ENCODE results near the gene CCDC177.

The CCDC177 gene

DNA sequence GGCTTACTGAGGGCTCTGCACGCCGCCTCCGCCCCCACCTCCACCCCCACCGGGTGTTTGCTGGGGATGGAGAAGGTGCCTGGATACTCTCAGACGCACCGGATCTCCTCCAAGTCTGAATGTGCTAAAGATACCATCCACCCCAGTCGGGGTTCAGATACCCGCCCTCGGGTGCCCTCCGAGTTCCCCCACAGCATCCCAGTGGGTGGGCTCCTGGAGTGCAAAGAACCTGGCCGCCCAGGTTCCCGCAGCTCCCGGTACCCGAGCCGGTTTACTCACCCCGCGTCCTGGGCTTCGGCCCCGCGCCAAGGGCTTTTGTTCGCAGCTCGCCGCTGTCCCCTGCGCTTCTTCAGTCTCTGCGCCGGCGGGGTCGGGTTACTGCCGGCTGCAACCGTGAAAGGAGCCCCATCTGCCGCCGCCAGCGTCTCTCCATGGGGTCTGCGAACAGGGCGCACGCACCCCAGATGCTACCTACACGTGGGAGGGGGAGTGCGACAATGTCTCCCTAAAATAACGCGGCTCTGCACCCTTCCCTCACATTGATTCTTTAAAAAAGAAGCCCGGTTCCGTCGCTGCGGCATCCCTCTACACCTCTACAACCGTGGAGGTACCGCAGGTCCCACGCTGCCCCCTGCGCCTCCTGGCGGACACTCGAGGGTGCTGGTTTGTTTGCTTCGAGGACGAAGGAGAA lies at the start of gene CCDC177:
CCDC177 (minus strand) TSS at position 609 of the 691 bp plus-strand sequence. CDS start 1,249 bp downstream, outside the sequence.
- peak; percentile 56 for DNase-seq (ENCODE audit: low spot score)

DNA sequence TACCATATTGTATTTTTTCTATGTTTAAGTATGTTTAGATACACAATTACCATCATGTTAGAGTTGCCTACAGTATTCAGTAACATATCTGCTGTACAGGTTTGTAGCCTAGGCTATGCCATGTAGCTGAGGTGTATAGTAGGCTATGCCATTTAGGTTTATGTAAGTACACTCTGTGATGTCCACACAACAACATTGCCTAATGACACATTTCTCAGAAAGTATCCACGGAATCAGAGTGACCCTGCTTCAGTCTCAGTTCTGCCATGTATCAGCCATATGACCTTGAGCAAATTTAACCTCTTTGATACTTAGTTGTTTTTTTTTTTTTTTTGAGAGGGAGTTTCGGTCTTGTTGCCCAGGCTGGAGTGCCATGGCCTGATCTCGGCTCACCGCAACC lies 49.5 kb upstream of the CCDC177 start:
- no peak for DNase-seq (ENCODE audit: low spot score)

DNA sequence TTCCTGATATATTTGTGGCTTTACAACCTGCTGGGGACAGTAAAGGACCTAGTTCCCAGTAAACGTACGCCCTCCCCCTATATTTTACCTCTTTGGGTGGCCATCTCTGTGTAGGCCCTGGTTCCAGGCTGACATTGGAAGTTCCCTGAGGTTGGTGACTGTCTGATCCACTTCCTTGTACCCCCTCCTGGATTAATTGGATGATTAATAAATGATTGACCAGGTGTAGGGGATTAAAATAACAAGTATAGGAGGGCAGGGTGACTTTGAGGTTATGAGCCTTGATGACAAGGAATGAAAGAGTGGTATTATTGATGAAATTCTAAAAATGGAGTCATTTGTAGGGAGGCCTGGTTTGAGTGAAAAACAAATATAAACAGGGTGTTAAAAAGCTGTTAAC lies 46.3 kb upstream of the CCDC177 start:
- no peak for DNase-seq (ENCODE audit: low spot score)

DNA sequence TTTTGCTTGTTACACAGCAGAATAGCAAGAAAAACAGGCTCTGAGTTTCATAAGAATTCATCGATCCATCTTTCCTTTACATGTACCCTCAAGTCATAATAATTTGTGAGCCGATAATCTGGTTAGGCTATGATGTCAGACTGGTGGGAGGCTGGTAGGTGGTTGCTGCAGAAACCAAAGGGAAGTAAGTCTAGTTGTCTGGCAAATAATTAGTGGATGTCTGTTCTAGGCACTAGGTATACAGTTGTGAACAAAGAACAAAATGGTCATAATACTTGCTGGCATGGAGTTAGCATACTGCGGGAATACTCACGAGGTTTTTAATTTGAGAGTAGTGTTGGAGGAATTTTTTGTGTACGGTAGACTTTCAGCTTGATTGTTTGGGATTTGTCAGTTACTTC lies 45.5 kb upstream of the CCDC177 start:
- DNase-seq (ENCODE audit: low spot score), result peak; percentile 54

DNA sequence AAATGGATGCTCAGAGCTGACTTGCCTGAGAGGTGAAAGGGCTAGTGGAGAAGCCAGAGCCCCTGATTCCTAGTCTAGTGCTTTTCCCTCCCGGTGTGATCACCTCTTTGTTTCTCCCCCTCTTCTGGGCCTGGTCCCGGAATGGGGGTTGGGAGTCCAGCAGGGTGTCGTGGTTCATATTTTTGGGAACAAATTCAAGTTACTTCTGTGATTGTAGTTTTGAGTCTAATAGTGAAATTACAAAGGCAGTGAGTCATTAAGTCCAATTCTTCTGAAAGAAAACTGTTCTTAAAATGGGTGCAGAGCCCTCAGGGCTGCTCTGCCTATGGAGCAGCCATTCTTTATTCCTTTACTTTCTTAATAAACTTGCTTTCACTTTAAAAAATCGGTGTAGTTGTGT lies 44.3 kb upstream of the CCDC177 start:
- DNase-seq (ENCODE audit: low spot score), result no peak

DNA sequence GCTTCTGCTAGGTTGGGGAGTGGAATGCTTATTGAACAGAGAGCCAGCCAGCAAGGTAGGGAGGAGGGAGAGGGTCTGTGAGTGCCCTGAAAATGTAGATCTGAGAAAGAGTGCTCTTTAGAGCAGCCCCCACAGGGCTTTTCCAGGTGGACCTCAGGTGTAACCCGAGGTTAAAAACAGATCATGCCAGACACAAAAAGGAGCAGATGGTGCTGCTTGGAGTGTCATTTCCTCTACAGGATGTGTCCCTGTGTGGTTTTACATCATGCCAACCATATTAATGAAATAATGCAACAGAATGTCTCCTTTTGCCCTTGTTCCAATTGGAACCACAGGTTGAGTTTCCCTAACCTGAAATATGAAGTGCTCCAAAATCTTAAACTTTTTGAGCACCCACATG lies 43.1 kb upstream of the CCDC177 start:
- DNase-seq (ENCODE audit: low spot score), result no peak

DNA sequence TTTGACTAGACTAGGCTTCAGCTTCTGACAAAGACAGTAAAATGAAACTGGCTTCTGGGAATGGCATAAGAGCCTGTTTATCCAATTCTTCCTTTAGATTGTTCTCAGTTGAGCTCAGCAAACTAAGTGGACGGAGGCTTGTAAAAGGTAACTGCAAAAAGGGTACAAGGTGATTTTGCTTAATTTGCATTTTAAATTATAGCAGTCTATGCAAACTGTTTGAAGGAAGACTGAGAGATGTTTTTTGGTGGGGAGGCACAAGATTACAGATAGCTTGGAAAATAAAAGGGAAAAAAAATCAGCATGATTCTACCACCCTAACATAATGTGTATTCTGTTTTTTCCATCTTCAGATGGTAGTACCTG lies 41.7 kb upstream of the CCDC177 start:
- no peak for DNase-seq (ENCODE audit: low spot score)

DNA sequence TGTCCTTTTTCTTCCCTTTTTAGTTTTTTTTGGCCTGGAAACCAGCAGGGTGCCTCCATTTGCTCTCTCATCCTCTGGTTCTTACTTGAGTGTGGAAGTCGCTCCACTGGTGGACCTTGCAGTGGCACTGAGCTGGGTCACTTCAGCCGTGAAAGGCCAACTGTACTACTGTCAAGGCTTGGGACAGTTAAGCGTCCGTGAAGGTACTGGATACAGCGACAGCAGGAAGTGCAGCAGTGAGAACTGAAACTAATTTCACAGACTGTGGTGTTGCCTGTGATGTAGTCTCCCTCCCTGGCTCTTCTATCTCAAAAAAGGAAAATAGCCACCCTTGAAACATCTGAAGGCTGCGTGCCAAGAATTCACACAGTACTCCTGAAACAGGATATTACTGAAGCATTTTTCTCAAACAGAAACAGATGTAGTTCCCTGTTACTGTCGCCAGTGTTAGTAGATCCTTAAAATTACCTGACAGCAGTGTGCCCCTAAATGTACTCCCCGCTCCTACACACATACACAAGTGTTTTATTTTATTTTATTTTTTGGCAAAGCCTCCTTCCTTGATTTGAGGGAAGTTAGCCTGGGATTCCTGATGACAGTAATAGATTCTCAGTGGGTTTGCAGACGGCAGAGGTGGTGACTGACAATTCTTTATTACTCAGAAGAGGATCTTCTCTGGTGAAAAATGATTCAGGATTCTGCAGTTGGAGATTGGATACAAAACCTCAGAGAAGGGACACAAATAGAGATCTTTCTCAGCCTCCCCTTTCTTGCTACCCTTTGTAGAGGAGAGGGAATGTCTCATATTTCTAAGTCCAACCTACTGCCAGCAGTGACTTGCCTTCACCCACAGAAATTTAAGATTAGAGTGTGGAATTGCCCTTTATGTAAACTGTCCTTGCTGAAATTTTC lies 41.1 kb upstream of the CCDC177 start:
- DNase-seq (ENCODE audit: low spot score), result peak; percentile 80

DNA sequence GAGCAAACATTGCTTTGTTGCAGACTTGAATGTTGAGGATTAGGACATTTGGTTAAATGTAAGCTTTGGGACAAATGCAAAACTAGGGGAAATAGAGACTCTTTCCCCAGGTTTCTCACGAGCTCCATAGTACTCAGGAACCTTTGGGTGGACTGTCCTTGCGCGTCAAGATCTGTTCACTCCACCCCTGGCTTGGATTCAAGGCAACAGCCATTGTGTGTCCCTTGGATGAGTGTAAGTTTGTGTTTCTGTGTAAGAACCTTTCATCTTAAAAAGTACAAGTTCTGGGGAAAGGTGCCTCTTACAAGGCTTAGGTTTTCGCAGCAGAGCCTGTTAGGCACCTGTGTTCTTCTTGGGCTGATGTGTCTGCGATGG lies 40.4 kb upstream of the CCDC177 start:
- no peak for DNase-seq (ENCODE audit: low spot score)

DNA sequence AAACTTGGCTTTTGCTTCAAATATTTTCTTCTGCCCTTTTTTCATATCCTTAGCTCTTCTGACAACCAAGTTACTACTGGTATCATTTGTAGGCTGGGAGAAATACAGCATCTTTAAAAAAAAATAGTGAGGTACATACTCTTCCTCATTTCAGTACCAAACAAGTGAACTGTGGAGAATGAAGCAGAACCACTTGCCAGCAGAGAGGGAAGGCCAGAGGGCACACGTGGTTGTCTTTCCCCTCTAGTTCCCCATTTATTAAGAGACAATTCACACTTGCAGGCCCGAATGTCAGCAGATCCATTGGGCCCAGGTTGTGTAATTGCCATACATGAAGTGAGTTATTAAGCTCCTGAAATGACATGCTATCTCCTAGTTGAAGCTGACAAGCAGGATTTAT lies 39.9 kb upstream of the CCDC177 start:
- peak; percentile 76 for DNase-seq (ENCODE audit: low spot score)

DNA sequence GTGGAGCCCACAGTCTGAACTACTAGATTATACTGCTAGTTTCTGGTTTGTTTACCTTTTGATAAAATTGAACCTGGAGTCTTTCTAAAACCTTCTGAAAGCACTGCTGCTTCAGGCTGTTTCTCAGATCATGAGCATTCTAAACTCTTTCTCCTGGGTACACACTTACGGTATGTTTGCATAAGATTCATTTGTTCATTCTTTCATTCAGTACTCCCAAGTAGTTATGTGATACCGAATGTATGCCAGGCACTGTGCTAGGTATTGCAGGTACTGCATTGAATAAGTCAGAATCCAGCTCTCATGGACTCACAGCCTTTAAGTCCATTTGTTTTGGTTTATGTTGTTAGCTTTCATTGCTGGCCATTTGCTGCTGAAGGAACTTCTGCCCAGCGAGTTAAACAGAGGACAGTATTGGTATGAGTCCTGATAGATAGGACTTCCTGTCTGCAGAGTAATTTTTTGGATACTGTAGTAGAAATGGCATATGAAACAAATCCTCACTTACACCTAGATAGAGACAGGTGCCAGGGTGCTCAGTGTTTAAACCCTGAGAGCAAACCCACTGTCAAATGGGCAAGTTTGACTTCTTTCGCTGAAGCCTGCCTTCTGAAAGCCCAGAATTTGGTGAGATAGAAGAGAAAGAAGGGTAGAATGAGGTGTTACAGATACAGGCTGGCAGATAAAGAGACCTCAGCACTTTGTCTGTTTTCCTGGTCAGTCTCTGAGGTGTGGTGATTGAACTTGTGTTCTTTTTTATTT lies 38.8 kb upstream of the CCDC177 start:
- no peak for DNase-seq (ENCODE audit: low spot score)

DNA sequence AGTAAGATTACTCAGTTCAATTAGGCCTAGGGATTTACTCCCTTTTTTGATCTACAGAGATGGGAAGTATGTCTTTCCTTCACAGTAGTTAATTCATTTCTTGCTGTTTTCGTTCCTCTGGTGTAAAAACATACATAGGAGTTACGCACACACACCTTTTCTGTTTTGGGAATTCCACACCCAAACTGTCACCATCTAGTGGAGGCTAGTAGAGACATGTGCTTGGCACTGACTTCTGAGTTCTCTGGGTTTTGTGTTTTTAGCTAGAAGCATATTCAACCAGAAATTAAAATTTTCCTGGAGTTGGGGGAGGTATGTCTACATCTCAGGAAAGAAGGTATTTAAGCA lies 38.1 kb upstream of the CCDC177 start:
- DNase-seq (ENCODE audit: low spot score), result peak; percentile 33

DNA sequence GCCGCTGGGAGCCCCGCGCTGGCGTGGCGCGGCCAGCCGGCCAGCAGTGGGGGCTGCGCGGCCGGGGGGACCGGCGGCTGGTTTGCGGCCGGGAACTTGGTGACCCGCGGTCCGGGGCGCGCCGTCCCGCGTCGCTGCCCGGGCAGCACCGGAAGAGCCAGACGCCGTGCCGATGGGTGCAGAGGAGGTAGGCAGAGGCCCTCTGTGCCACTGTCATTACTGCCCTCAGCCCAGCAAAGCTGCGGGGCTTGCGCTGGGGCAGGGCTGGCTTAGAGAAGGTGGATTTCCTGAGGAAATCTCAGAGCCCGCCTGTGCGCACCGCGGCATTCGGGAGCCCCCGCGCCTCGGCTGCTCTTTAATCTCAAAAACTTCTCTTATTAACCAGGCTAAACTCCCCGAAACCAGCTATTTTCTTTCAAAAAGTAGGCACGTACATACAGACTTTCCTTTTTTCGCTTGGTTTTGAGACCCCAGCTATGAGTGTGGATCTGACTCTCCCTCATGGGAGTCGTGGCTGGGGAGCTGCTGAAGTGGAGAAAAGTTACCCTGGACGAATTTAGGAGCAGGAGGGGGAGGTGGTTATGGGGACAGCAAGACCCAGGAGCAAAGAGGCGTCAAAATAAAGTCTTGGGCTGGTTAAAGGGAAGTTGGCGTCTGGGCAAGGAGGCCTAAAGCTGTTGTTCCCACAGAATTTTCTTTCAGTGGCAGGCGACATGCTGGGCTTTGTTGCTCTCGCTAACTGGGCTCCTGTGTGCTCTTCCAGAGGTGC lies 37.5 kb upstream of the CCDC177 start:
- DNase-seq (ENCODE audit: low spot score), result peak; percentile 56

DNA sequence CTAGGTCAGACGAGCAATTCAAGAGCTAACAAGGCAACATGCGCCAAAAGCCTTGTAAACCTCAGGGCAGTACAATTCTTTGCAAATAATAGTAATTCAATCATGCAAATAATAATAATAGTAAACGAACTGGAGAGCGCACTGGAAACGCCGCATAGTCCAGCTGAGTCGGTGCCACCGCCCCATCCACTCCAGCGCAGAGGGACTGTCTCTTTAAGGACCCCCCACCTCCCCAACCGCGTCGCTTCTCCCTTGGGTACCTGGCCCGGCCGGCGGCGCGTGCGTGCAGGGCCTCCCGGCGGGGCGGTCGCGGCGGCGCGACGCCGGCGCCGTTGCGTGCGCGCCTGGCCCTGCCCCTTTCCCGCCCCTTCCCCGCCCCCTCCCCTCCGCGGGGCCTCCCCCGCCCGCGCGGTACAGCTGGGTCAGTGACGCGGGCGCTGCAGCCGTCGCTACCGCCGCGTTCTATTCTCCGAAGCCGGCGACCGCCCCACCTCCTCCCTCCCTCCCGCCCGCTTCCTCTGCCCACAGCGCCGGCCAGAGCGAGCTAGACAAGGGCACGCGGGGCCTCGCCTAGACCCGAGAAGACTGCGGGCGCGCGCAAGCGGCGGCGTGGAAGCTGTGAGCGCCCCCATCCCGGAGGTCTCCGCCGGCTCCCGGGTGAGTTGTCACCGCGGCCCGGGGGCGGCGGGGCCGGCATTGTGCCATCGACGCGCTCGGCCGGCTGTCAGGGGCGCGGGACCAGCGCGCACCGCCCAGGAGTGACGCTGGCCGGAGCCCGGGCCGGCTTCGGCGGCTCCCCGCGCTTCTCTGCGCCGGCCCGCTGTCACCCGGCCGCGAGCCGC lies 36.7 kb upstream of the CCDC177 start, which contains the start of gene SUSD6:
SUSD6 (plus strand) TSS at position 425 of the 842 bp plus-strand sequence. CDS start 46,997 bp downstream, outside the sequence.
- peak; percentile 94 for DNase-seq (ENCODE audit: low spot score)

DNA sequence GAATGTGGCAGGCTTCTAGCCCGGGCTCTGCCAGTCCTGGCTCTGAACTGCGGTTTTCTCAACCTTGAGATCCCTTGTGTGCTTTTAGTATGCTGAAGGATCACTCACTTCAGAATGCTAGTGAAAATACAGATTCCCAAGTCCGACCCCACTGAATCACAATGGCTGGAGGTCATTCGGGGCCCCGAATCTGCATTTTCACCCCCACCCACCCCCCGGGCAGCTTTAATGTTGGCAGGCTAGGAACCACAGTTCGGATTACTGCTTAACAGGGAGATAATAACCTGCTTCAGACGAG lies 36.2 kb upstream of the CCDC177 start:
- DNase-seq (ENCODE audit: low spot score), result no peak

DNA sequence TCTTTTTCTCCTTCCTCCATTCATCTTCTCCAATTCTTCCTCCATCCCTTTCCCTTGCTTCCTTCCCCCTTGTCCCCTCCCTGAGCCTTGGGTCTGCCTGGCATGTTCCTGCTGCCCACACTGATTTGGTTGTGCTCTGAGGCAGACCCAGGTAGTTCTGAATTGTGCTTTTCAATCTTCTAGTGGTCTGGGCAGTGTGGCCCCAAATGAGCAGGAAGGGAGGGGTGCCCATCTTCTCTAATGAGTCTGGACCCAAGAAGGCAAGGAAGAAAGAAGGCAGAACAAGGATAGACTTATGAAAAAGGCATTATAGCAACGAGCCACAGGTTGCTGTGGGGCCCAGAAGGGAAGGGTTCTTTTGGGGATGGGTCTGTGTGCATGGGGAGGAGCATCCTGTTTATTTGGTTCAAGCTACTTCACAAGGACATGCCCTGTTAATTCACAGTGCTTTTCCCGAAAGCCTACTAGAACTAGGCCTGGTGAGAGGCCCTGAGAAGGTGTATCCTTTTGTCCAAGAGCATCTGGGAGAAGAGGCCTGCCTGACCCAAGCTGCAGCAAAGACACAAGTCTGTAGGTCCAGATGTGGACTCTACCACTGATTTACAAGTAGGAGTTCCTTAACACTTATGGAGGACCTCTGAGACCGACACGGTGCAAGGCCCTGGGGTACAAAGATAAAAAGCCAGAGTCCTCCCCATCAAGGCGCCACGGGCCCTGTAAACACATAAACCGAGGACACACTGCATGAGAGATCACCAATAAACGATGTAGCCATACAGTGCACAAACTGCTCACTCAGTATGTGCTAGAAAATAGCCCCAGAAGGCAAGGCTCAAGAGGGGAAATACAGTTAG lies 35.6 kb upstream of the CCDC177 start:
- DNase-seq (ENCODE audit: low spot score), result no peak

DNA sequence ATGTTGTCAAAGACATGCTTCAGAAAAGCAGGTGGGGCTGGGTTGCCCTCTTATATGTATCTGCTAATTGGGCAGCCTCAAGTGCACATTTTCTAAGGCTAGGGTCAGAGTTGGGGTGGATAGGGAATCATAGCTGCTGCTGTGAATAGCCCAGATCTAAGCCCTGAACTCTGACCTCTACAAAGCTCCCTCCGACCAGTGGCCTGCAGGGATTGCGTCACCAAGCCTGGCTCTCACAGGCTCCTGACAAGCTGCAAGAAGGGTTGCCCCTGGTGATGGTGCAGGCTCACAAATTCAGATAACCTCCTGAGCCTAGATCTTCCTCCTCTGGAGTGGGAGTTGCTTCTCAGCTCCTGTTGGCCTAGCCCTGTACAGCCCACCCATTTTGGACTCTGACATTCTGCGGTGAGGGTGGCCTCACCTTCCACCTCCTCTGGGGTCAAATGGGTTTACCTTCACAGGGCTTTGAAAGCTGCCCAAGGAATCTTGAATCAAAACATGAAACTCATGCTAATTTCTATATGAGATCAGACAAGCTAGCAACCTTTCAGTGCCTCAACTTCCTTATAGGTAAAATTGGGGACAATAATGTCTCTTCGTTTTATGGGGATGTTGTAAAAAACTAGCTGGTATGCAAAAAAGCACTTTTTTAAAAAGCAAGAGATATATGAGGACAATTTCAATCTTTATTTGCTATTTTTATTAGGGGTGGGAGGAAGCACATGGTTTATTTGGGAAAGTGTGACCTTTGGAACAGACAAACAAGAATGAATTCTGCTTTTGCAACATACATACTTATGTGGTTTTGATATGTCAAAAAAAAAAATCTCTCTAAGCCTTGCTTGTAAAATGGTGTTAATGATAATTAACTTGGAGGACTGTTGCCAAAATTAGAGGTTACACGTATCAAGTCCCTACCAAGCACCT lies 31.9 kb upstream of the CCDC177 start:
- no peak for DNase-seq (ENCODE audit: low spot score)

DNA sequence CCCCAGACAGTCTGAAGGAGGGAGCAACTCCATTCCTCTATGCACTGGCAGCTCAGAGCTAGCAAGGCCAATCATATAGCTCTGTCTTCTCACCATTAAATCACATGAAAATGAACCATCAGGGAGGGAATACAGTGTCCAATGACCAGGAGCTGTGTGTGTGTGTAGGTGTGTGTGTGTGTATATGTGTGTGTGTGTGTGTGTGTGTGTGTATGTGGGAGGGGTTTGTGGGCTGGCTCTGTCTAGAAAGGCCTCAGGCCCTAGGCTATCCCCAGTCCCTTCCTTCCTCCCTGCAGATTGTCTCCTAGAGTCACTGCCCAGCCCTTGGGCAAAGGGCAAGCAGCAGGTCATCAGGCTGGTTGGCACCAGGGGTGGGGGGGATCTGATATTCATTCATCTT lies 31.1 kb upstream of the CCDC177 start:
- DNase-seq (ENCODE audit: low spot score), result no peak

DNA sequence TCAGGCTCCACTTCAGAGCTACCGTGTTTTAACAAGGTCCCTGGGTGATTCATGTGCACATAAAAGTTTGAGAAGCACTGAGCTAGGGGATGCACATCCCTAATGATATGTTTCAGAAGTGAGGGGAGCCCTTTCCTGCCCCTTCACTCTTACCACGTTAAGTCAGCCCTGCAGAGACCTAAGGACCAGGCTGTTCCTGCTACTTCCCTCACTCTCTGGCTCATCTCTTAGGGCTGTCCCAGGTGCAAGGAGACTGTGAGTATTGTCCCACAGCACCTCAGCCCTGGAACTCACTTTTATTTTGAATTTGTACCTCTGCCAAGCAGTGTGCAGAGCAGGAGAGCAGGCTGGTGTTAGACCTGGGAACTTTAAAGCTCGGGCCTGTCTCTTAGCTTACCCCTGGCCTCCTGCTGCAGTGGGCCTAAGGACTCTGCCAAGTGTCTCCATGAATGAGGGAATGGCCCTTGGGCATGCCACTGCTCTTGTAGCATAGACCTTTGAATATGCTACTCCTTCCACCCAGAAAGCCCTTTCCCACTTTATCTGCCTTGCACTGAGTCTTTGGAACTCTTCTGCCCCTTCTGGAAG lies 25.7 kb upstream of the CCDC177 start:
- no peak for DNase-seq (ENCODE audit: low spot score)
